ENCODE results near the gene VEPH1.

GRCh38 chr3:157523814-157524213 lies 20.6 kb upstream of the VEPH1 start:
- TF ChIP-seq CTCF (IDR thresholded peaks at IDR 0.05) (no peak), POLR2A (IDR thresholded peaks at IDR 0.05) (no peak)

Measured in body of pancreas (tissue), 4 donors.